ENCODE data around the gene BAIAP2. TPM values are rescaled to one million over a fixed set of nuclear protein-coding genes. Genes with fewer than 3 reads are reported as not detected.

The BAIAP2 gene
- total RNA-seq, 1 donor from 2014 or later = 6.8 TPM

GRCh38 chr17:81113158-81113724 lies 78.3 kb downstream of the BAIAP2 start:
- ATAC-seq (ENCODE audit: low read depth) = no peak
- intact Hi-C loops (cut with micrococcal nuclease) = no loop called here
- Mint-ChIP-seq H3K36me3 (ENCODE audit: low read depth) (no peaks in the 10 kb centered on the region), H3K27ac (no peak overlapping the region), H3K4me3 (no peak overlapping the region), H3K4me1 (no peaks in the 10 kb centered on the region), H3K27me3 (no peaks in the 10 kb centered on the region), H3K9me3 (no peaks in the 10 kb centered on the region)
- POLR2A ChIA-PET = no interaction called here
- DNase-seq = no peak
- TF ChIP-seq CTCF (IDR thresholded peaks at IDR 0.05) = no peak
- CTCF ChIA-PET = no interaction called here

GRCh38 chr17:81114351-81115093 lies 79.6 kb downstream of the BAIAP2 start:
- Mint-ChIP-seq H3K4me1 (peaks cover 5% of the 10 kb centered on the region), H3K27ac (no peak overlapping the region), H3K36me3 (ENCODE audit: low read depth) (no peaks in the 10 kb centered on the region), H3K4me3 (no peak overlapping the region), H3K9me3 (no peaks in the 10 kb centered on the region), H3K27me3 (no peaks in the 10 kb centered on the region)
- CTCF ChIA-PET = no interaction called here
- ATAC-seq (ENCODE audit: low read depth) = no peak
- DNase-seq = no peak
- intact Hi-C loops (cut with micrococcal nuclease) = no loop called here
- POLR2A ChIA-PET = no interaction called here
- TF ChIP-seq CTCF (IDR thresholded peaks at IDR 0.05) = no peak

- POLR2A ChIA-PET = no interaction called here
- H3K4me1 Mint-ChIP-seq = peaks cover 5% of the 10 kb centered on the region
- TF ChIP-seq CTCF (IDR thresholded peaks at IDR 0.05) = no peak
- no peak for DNase-seq
- H3K4me3 Mint-ChIP-seq = no peak overlapping the region
- H3K27me3 Mint-ChIP-seq = no peaks in the 10 kb centered on the region
- no peak for ATAC-seq (ENCODE audit: low read depth)
- intact Hi-C loops (cut with micrococcal nuclease) = no loop called here
- H3K27ac Mint-ChIP-seq = no peak overlapping the region
- H3K9me3 Mint-ChIP-seq = no peaks in the 10 kb centered on the region
- CTCF ChIA-PET = no interaction called here
- H3K36me3 Mint-ChIP-seq (ENCODE audit: low read depth) = no peaks in the 10 kb centered on the region
These were observed 80.3 kb downstream of the BAIAP2 start for GRCh38 chr17:81115219-81115618.

DNA sequence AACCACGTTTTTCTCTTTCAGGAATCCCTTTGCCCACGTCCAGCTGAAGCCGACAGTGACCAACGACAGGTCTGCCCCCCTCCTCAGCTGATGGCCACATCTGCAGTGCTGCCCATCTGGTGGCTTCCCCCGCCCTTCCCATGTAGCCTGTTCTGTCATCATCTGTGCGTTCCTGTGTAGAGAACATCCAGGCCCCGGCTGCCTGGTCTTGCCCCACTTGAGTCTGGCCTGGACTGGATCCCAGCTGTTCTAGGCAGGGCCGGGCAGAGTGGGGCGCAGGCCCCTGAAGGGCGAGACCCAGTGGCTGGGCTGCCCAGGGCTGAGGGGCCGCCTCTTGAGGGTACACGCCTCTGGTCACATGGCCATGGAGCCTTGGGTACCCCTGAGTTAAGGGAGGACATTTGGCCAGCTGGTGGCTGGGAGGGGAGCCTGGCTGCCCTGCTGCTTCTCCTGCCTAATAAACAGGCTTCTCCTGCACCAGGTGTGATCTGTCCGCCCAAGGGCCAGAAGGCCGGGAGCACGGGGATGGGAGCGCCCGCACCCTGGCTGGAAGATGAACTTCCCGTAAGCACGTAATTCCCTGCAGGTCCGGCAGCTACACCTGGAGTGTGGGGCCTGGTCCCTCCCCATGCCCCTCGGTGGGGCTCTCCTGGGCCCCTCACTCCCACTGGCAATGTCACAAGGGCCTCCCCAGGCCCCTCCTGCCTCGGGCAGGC lies 81.0 kb downstream of the BAIAP2 start:
- Mint-ChIP-seq H3K27ac (no peak overlapping the region), H3K9me3 (no peaks in the 10 kb centered on the region), H3K36me3 (ENCODE audit: low read depth) (no peaks in the 10 kb centered on the region), H3K4me3 (no peak overlapping the region), H3K27me3 (no peaks in the 10 kb centered on the region), H3K4me1 (peaks cover 5% of the 10 kb centered on the region)
- ChIA-PET CTCF (no interaction called here), POLR2A (no interaction called here)
- intact Hi-C loops (cut with micrococcal nuclease) = no loop called here
- ATAC-seq (ENCODE audit: low read depth) (no peak), DNase-seq (no peak)
- TF ChIP-seq CTCF (IDR thresholded peaks at IDR 0.05) = no peak

GRCh38 chr17:81116704-81117103 lies 81.8 kb downstream of the BAIAP2 start:
- Mint-ChIP-seq H3K36me3 (ENCODE audit: low read depth) (no peaks in the 10 kb centered on the region), H3K27ac (no peak overlapping the region), H3K9me3 (no peaks in the 10 kb centered on the region), H3K4me3 (no peak overlapping the region), H3K4me1 (peaks cover 5% of the 10 kb centered on the region), H3K27me3 (no peaks in the 10 kb centered on the region)
- TF ChIP-seq CTCF (IDR thresholded peaks at IDR 0.05) = no peak
- CTCF ChIA-PET = no interaction called here
- intact Hi-C loops (cut with micrococcal nuclease) = no loop called here
- ATAC-seq (ENCODE audit: low read depth) (no peak), DNase-seq (no peak)
- POLR2A ChIA-PET = no interaction called here

Data from activated B cell treated with CpG ODN at 0.5 μM for 24 hours (primary cell).